Esophagus squamous epithelium (tissue), 4 donors: Measurements from ENCODE around the gene SPP2.

Source experiments
- CTCF ChIP-seq, 6 experiments: fragments of 450-650 bp in 4 of 6; fragments of 200-600 bp in 2 of 6; sonication (generic) in 2 of 6; IDR thresholded peaks; one replicate each; pipeline ENCODE4 v1.5.1; 2016 to 2019; ENCODE audit warnings: antibody characterized with exemption in 6 of 6, mild to moderate bottlenecking in 4 of 6, moderate library complexity in 4 of 6
- POLR2A ChIP-seq, 4 donors: fragments of 450-650 bp; IDR thresholded peaks; one replicate each; pipeline ENCODE4 v1.6.1; 2017; ENCODE audit warnings: antibody characterized with exemption in 4 of 4, mild to moderate bottlenecking in 4 of 4, moderate library complexity in 3 of 4

- TF ChIP-seq POLR2A (IDR thresholded peaks at IDR 0.05) (no peak), CTCF (IDR thresholded peaks at IDR 0.05) (no peak)
These were observed 48.2 kb downstream of the SPP2 start for GRCh38 chr2:234098681-234099080.
